ENCODE results near the gene TEKTIP1. TPM values are rescaled to one million over a fixed set of nuclear protein-coding genes. Genes with fewer than 3 reads are reported as not detected.
A peak's percentile ranks its signal among the peaks of the same experiment; 100 is the strongest.

The TEKTIP1 gene
- total and polyA plus RNA-seq, 9 of the 15 experiments (the other 6 are each of a cell fraction or from before 2014, with no cell fraction given), result 0.66 TPM; not detected in 8

GRCh38 chr19:3572132-3572854 is 33.3 kb downstream of the TEKTIP1 start (continued):
- TF ChIP-seq ZNF407 (IDR thresholded peaks at IDR 0.05; ENCODE audit: low read depth) (no peak), E4F1 (CRISPR knock-in tag; IDR thresholded peaks at IDR 0.05; ENCODE audit: borderline replicate concordance) (no peak), ESRRA (IDR thresholded peaks at IDR 0.05; ENCODE audit: borderline replicate concordance, low read depth) (peak; percentile 49; the same call in 1 of the 2 replicates), SAFB (IDR thresholded peaks at IDR 0.05; ENCODE audit: borderline replicate concordance, low read depth, low read length) (no peak), MBD1 (CRISPR knock-in tag; IDR thresholded peaks at IDR 0.05) (no peak), DLX4 (CRISPR knock-in tag; IDR thresholded peaks at IDR 0.05) (no peak), FOXJ2 (tag; IDR thresholded peaks at IDR 0.05) (no peak), BDP1 (IDR thresholded peaks at IDR 0.05; ENCODE audit: insufficient read depth, insufficient read length) (no peak), GATAD2A (IDR thresholded peaks at IDR 0.05) (peak; percentile 98), SP1 (CRISPR knock-in tag; IDR thresholded peaks at IDR 0.05) (peak; percentile 80), IRF2 (CRISPR knock-in tag; IDR thresholded peaks at IDR 0.05) (no peak), ZNF384 (IDR thresholded peaks at IDR 0.05; ENCODE audit: low read depth, low read length) (no peak), ZNF239 (CRISPR knock-in tag; IDR thresholded peaks at IDR 0.05) (no peak), ZNF184 (CRISPR knock-in tag; IDR thresholded peaks at IDR 0.05) (no peak), CCNT2 (IDR thresholded peaks at IDR 0.05; ENCODE audit: borderline replicate concordance, extremely low read depth, insufficient read length, low read depth, low read length) (peak; percentile 83), HDAC2 (IDR thresholded peaks at IDR 0.05) (no peak)

Data from K562 (cell line).